AG09319 (cell line): ENCODE results near the gene CDH23.

ENCODE experiments used
- DNase-seq: peaks from one replicate; pipeline ENCODE4 v3.0.0-alpha.2; 2010; ENCODE audit warnings: low read depth; ENCODE audit errors: extremely low read depth
- CTCF ChIP-seq: IDR thresholded peaks from 2 replicates; pipeline ENCODE4 v1.5.1; 2011; ENCODE audit warnings: low read depth, mild to moderate bottlenecking, inconsistent platforms, low read length, moderate library complexity

CDH23 gene

GRCh38 chr10:71369602-71370001, 27.1 kb upstream of the CDH23 start:
- no peak for TF ChIP-seq CTCF
- no peak for DNase-seq

GRCh38 chr10:71370031-71370430, 26.7 kb upstream of the CDH23 start:
- no peak for TF ChIP-seq CTCF

GRCh38 chr10:71371750-71372166, 25.0 kb upstream of the CDH23 start:
- no peak for TF ChIP-seq CTCF
- no peak for DNase-seq

More at GRCh38 chr10:71370031-71370430, 26.7 kb upstream of the CDH23 start:
- DNase-seq = no peak

- no peak for DNase-seq
- TF ChIP-seq CTCF = no peak
Observed at GRCh38 chr10:71372882-71373495, 23.7 kb upstream of the CDH23 start.

- no peak for TF ChIP-seq CTCF
- no peak for DNase-seq
Observed at GRCh38 chr10:71374481-71375233, 22.1 kb upstream of the CDH23 start.

GRCh38 chr10:71375952-71376351, 20.8 kb upstream of the CDH23 start:
- TF ChIP-seq CTCF = no peak
- DNase-seq = no peak

- no peak for DNase-seq
- TF ChIP-seq CTCF = no peak
Observed at GRCh38 chr10:71378336-71379117, 18.2 kb upstream of the CDH23 start.
